GM21576 (cell line): ENCODE results near the gene C21orf91.
"Not testable (repeated sequence)": the region's sequence is repeated elsewhere in the genome, so short reads cannot be mapped to it uniquely, and the experiment has no call there.

ENCODE experiments used
- ATAC-seq: cut with Tn5 transposase; IDR thresholded peaks from one replicate; pipeline ENCODE4 v1.9.1; 2021; ENCODE audit warnings: mild to moderate bottlenecking, moderate library complexity; ENCODE audit not compliant: unreplicated experiment

C21orf91 gene

GRCh38 chr21:17779980-17780379 lies 39.2 kb downstream of the C21orf91 start:
- ATAC-seq = no peak

- no peak for ATAC-seq
These were observed 39.7 kb downstream of the C21orf91 start for GRCh38 chr21:17779496-17779895.

GRCh38 chr21:17777072-17777765 lies 41.9 kb downstream of the C21orf91 start:
- no peak for ATAC-seq

GRCh38 chr21:17775431-17776126 lies 43.6 kb downstream of the C21orf91 start:
- peak; percentile 63 for ATAC-seq

GRCh38 chr21:17775021-17775420 lies 44.1 kb downstream of the C21orf91 start:
- ATAC-seq = not testable (repeated sequence)

GRCh38 chr21:17769447-17769845 lies 49.7 kb downstream of the C21orf91 start:
- no peak for ATAC-seq

- ATAC-seq = no peak
These were observed 50.2 kb downstream of the C21orf91 start for GRCh38 chr21:17768840-17769446.

GRCh38 chr21:17765207-17765606 lies 53.9 kb downstream of the C21orf91 start:
- ATAC-seq = no peak

GRCh38 chr21:17763288-17764037 lies 55.7 kb downstream of the C21orf91 start:
- ATAC-seq = no peak

- no peak for ATAC-seq
These were observed 59.5 kb downstream of the C21orf91 start for GRCh38 chr21:17759511-17760178.

- no peak for ATAC-seq
These were observed 60.5 kb downstream of the C21orf91 start for GRCh38 chr21:17758683-17759082.

- ATAC-seq = no peak
These were observed 61.5 kb downstream of the C21orf91 start for GRCh38 chr21:17757671-17758070.

- ATAC-seq = no peak
These were observed 65.4 kb downstream of the C21orf91 start for GRCh38 chr21:17753736-17754135.

- ATAC-seq = no peak
These were observed 67.0 kb downstream of the C21orf91 start for GRCh38 chr21:17752171-17752570.

- ATAC-seq = no peak
These were observed 72.2 kb downstream of the C21orf91 start for GRCh38 chr21:17746920-17747319.

- ATAC-seq = no peak
These were observed 74.1 kb downstream of the C21orf91 start for GRCh38 chr21:17745086-17745485.

- no peak for ATAC-seq
These were observed 76.1 kb downstream of the C21orf91 start for GRCh38 chr21:17742940-17743592.

GRCh38 chr21:17742181-17742580 lies 77.0 kb downstream of the C21orf91 start:
- ATAC-seq = no peak
